Sigmoid colon (tissue), 3 donors: ENCODE measurements around the gene ARHGAP6.

Experiments used
- CTCF ChIP-seq, 4 experiments: fragments of 450-650 bp in 3 of 4; fragments of 200-600 bp in 1 of 4; IDR thresholded peaks; one replicate each; pipeline ENCODE4 v1.5.1; 2016 to 2019; ENCODE audit warnings: antibody characterized with exemption in 4 of 4, mild to moderate bottlenecking in 3 of 4, moderate library complexity in 2 of 4
- POLR2A ChIP-seq, 2 donors: fragments of 450-650 bp; IDR thresholded peaks; one replicate each; pipeline ENCODE4 v1.6.1; 2016; ENCODE audit warnings: antibody characterized with exemption in 2 of 2, mild to moderate bottlenecking in 2 of 2, moderate library complexity in 2 of 2

GRCh38 chrX:11449613-11450012, 216.1 kb downstream of the ARHGAP6 start:
- TF ChIP-seq CTCF (IDR thresholded peaks at IDR 0.05) (no peak), POLR2A (IDR thresholded peaks at IDR 0.05) (no peak)
